CD14-positive monocyte (primary cell): ENCODE data around the gene IGSF8. TPM values are rescaled to one million over a fixed set of nuclear protein-coding genes. Genes with fewer than 3 reads are reported as not detected.

Source experiments
- DNase-seq, 3 donors: peaks; one replicate each; pipeline ENCODE4 v3.0.0-alpha.2; 2011 to 2022
- H2AFZ ChIP-seq: 2 replicates; pipeline ENCODE4 v1.6.0; 2012; ENCODE audit warnings: mild to moderate bottlenecking, low read depth, low read length, inconsistent platforms; ENCODE audit not compliant: insufficient read depth, poor library complexity, severe bottlenecking
- H3K27ac ChIP-seq, 2 donors: 1 replicate in 1 of 2; 2 replicates in 1 of 2; pipeline ENCODE4 v1.5.1; 2012 to 2013; ENCODE audit warnings: low read length in 2 of 2, control low read depth in 1 of 2, inconsistent platforms in 1 of 2, low read depth in 1 of 2, mild to moderate bottlenecking in 1 of 2
- H3K27me3 ChIP-seq, 2 donors: one replicate each; pipeline versions ENCODE4 v1.6.0 to v1.6.1; 2011 to 2013; ENCODE audit warnings: low read length in 2 of 2; ENCODE audit not compliant: control insufficient read depth in 2 of 2, insufficient read depth in 2 of 2
- H3K36me3 ChIP-seq, 2 donors: replicated peaks in 1 of 2; 1 replicate in 1 of 2; 2 replicates in 1 of 2; pipeline versions ENCODE4 v1.5.1 to v1.6.1; 2012 to 2013; ENCODE audit warnings: low read length in 2 of 2, control low read depth in 1 of 2, inconsistent platforms in 1 of 2, mild to moderate bottlenecking in 1 of 2; ENCODE audit not compliant: insufficient read depth in 2 of 2, control insufficient read depth in 1 of 2
- H3K4me1 ChIP-seq, 2 donors: 1 replicate in 1 of 2; 2 replicates in 1 of 2; pipeline versions ENCODE4 v1.5.1 to v1.6.1; 2012 to 2013; ENCODE audit warnings: low read length in 2 of 2, control low read depth in 1 of 2, inconsistent platforms in 1 of 2, mild to moderate bottlenecking in 1 of 2, moderate library complexity in 1 of 2; ENCODE audit not compliant: insufficient read depth in 2 of 2, control insufficient read depth in 1 of 2
- H3K4me2 ChIP-seq: replicated peaks from 2 replicates; pipeline ENCODE3; 2012; ENCODE audit warnings: low read length, moderate library complexity, mild to moderate bottlenecking; ENCODE audit not compliant: poor library complexity, severe bottlenecking; ENCODE audit errors: extremely low read depth
- H3K4me3 ChIP-seq, 3 experiments: fragments of 200-600 bp in 1 of 3; sonication (generic) in 1 of 3; replicated peaks in 1 of 3; 1 replicate in 2 of 3; 2 replicates in 1 of 3; pipeline ENCODE4 v1.5.1; 2011 to 2013; ENCODE audit warnings: low read length in 3 of 3, mild to moderate bottlenecking in 3 of 3, control low read depth in 2 of 3, low read depth in 2 of 3, inconsistent platforms in 1 of 3, moderate library complexity in 1 of 3
- H3K79me2 ChIP-seq: 2 replicates; pipeline ENCODE4 v1.6.0; 2012; ENCODE audit warnings: mild to moderate bottlenecking, control low read depth, inconsistent platforms, low read length, moderate library complexity; ENCODE audit not compliant: insufficient read depth
- H3K9ac ChIP-seq: 2 replicates; pipeline ENCODE4 v1.6.0; 2017; ENCODE audit warnings: low read length, mild to moderate bottlenecking; ENCODE audit not compliant: insufficient read depth, poor library complexity, severe bottlenecking
- H3K9me3 ChIP-seq, 2 donors: replicated peaks in 1 of 2; 1 replicate in 1 of 2; 2 replicates in 1 of 2; pipeline versions ENCODE4 v1.5.1 to v1.6.1; 2012 to 2013; ENCODE audit warnings: low read length in 2 of 2, control low read depth in 1 of 2; ENCODE audit not compliant: control insufficient read depth in 1 of 2, insufficient read depth in 1 of 2
- H4K20me1 ChIP-seq: 2 replicates; pipeline ENCODE4 v1.6.0; 2012; ENCODE audit warnings: mild to moderate bottlenecking, low read length, control low read depth, moderate library complexity; ENCODE audit not compliant: insufficient read depth
- H3K27ac Mint-ChIP-seq, 7 donors: one replicate each; pipeline ENCODE4 v1.8.0; 2020; ENCODE audit warnings: mild to moderate bottlenecking in 7 of 7, mixed read lengths in 7 of 7, moderate library complexity in 6 of 7, inconsistent platforms in 2 of 7
- H3K27me3 Mint-ChIP-seq, 3 donors: one replicate each; pipeline ENCODE4 v1.8.0; 2021 to 2022; ENCODE audit warnings: low read depth in 3 of 3, mild to moderate bottlenecking in 3 of 3, mixed read lengths in 3 of 3, moderate library complexity in 3 of 3, inconsistent platforms in 1 of 3
- H3K36me3 Mint-ChIP-seq, 2 donors: one replicate each; pipeline ENCODE4 v1.8.0; 2020; ENCODE audit warnings: mixed read lengths in 2 of 2, inconsistent platforms in 1 of 2, mild to moderate bottlenecking in 1 of 2
- H3K4me1 Mint-ChIP-seq: one replicate; pipeline ENCODE4 v1.8.0; 2020; ENCODE audit warnings: mild to moderate bottlenecking, mixed read lengths
- H3K4me3 Mint-ChIP-seq, 2 donors: one replicate each; pipeline ENCODE4 v1.8.0; 2020; ENCODE audit warnings: mild to moderate bottlenecking in 2 of 2, mixed read lengths in 2 of 2, moderate library complexity in 1 of 2
- H3K9me3 Mint-ChIP-seq, 7 donors: one replicate each; pipeline ENCODE4 v1.8.0; 2020 to 2022; ENCODE audit warnings: mixed read lengths in 7 of 7, mild to moderate bottlenecking in 6 of 7, moderate library complexity in 6 of 7, inconsistent platforms in 2 of 7
- CTCF ChIP-seq: fragments of 200-600 bp; IDR thresholded peaks from one replicate; pipeline ENCODE4 v1.8.0; 2022; ENCODE audit warnings: antibody characterized with exemption, mild to moderate bottlenecking
- WGBS: methylation state at CpG from one replicate; pipeline ENCODE4 v1.1.5; 2013; ENCODE audit warnings: missing lambda C conversion rate; ENCODE audit not compliant: insufficient coverage; 5-methylcytosine and 5-hydroxymethylcytosine counted together
- intact Hi-C, 2 donors: fragments of 100-400 bp; cut with micrococcal nuclease; formaldehyde crosslinking; loops; one replicate each; pipeline versions ENCODE4 v1.15.0 to v1.15.1; 2023
- polyA plus RNA-seq, 3 donors: library from polyadenylated mRNA; depleted of rRNA in 1 of 3; unstranded in 2 of 3; stranded (reverse) in 1 of 3; fragments of 300-500 nt in 2 of 3; fragments of >200 nt in 1 of 3; fragmentation: Illumina TruSeq in 2 of 3; gene quantifications; 1 replicate in 2 of 3; 2 replicates in 1 of 3; pipeline ENCODE4 v1.2.3, GENCODE V29; 2012 to 2021

Gene IGSF8
- polyA plus RNA-seq, 3 donors = 9.6 to 23.9 (median 10.8) TPM

- WGBS = 100% methylated on average over 3 of the region's 4 CpGs
- intact Hi-C loops = loop anchor here in 1 of 2 donors (10.0 kb wide), 3 partner anchors 85 to 175 kb away; partner anchors contain the start of genes CASQ1 and PEX19
- H3K9me3 Mint-ChIP-seq = peaks cover 0 to 3% (median 0%) of the 10 kb centered on the region in 7 donors
Measured at GRCh38 chr1:160109686-160110085, 11.3 kb upstream of the IGSF8 start.

DNA sequence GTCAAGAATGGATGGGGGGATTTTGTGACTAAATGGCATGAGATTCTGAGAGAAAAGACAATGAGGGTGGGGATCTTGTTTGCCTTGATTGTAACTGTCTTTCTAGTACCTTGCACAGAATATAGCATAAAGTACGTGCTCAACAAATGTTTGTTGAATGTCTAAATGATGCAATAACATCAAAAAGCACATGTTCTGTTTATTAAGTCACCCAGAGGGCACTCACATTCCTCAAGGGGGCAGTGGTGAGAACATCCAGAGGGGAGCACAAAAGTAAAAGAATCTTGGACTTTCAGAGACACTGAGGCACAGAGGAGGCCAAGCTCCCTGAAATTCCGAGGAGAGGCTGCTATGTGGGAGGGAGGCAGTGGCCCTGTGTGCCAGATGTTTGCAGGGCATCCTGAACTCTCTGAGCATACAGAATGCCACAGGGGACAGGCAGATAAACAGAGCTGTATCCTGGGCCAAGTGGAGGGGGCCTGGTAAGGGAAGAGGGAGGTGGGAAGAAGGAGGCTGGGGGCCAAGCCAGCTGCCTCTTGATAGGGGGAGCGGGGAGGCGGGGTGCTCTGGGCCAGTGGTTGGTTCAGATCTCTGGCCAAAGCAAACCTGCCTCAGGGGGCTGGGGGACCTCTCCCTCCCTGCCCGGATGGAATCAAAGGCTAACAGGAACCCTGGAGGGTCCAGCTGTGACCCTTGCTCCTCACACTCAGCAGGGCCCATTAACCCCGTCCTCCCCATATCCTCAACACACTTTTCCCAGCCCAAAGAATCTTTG, 10.7 kb upstream of the IGSF8 start:
- 75% methylated on average over 3 of the region's 6 CpGs for WGBS
- H3K4me1 Mint-ChIP-seq = peaks cover 21% of the 10 kb centered on the region
- DNase-seq = peak; percentile 59 to 68 (median 66)

More at GRCh38 chr1:160109686-160110085, 11.3 kb upstream of the IGSF8 start:
- Histone ChIP-seq H3K4me3 (no peak overlapping the region), H4K20me1 (no peaks in the 10 kb centered on the region), H3K9me3 (no peaks in the 10 kb centered on the region), H3K4me1 (peaks cover 9 to 20% of the 10 kb centered on the region in 2 donors), H3K79me2 (no peaks in the 10 kb centered on the region), H3K9ac (no peak overlapping the region), H2AFZ (no peak overlapping the region), H3K27ac (no peak overlapping the region), H3K36me3 (no peaks in the 10 kb centered on the region), H3K27me3 (no peaks in the 10 kb centered on the region), H3K4me2 (no peak overlapping the region)
- Mint-ChIP-seq H3K4me1 (peaks cover 15% of the 10 kb centered on the region), H3K27ac (no peak overlapping the region), H3K36me3 (no peaks in the 10 kb centered on the region), H3K4me3 (no peak overlapping the region), H3K27me3 (peaks cover 8 to 16% (median 8%) of the 10 kb centered on the region in 3 donors)
- TF ChIP-seq CTCF = no peak
- no peak for DNase-seq

More for the DNA sequence above, 10.7 kb upstream of the IGSF8 start:
- Histone ChIP-seq H3K9ac (no peak overlapping the region), H3K27me3 (no peaks in the 10 kb centered on the region), H3K4me3 (no peak overlapping the region), H3K36me3 (no peaks in the 10 kb centered on the region), H3K4me2 (no peak overlapping the region), H2AFZ (no peak overlapping the region), H3K9me3 (no peaks in the 10 kb centered on the region), H3K79me2 (no peaks in the 10 kb centered on the region), H4K20me1 (no peaks in the 10 kb centered on the region), H3K27ac (no peak overlapping the region), H3K4me1 (peaks cover 15 to 26% of the 10 kb centered on the region in 2 donors)
- intact Hi-C loops = loop anchor here in 1 of 2 donors (10.0 kb wide), 3 partner anchors 86 to 176 kb away; partner anchors contain the start of genes CASQ1 and PEX19
- H3K36me3 Mint-ChIP-seq = no peaks in the 10 kb centered on the region
- H3K27ac Mint-ChIP-seq = peak overlapping the region in 1 of 7 donors; percentile 37
- H3K9me3 Mint-ChIP-seq = peaks cover 0 to 3% (median 0%) of the 10 kb centered on the region in 7 donors
- peaks cover 4 to 16% (median 8%) of the 10 kb centered on the region in 3 donors for H3K27me3 Mint-ChIP-seq
- peak; percentile 69 for TF ChIP-seq CTCF
- no peak overlapping the region for H3K4me3 Mint-ChIP-seq
